ENCODE data around the gene PM20D1. TPM values are rescaled to one million over a fixed set of nuclear protein-coding genes. Genes with fewer than 3 reads are reported as not detected.

PM20D1 gene
- polyA plus RNA-seq, 1 donor from 2014 or later = not detected

- TF ChIP-seq, protein P1, sequence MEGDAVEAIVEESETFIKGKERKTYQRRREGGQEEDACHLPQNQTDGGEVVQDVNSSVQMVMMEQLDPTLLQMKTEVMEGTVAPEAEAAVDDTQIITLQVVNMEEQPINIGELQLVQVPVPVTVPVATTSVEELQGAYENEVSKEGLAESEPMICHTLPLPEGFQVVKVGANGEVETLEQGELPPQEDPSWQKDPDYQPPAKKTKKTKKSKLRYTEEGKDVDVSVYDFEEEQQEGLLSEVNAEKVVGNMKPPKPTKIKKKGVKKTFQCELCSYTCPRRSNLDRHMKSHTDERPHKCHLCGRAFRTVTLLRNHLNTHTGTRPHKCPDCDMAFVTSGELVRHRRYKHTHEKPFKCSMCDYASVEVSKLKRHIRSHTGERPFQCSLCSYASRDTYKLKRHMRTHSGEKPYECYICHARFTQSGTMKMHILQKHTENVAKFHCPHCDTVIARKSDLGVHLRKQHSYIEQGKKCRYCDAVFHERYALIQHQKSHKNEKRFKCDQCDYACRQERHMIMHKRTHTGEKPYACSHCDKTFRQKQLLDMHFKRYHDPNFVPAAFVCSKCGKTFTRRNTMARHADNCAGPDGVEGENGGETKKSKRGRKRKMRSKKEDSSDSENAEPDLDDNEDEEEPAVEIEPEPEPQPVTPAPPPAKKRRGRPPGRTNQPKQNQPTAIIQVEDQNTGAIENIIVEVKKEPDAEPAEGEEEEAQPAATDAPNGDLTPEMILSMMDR (IDR thresholded peaks at IDR 0.05; ENCODE audit: poor library complexity, severe bottlenecking) = no peak
- no peak for TF ChIP-seq RAD21 (conservative IDR thresholded peaks at IDR 0.05)
- no peak for TF ChIP-seq TAF1 (IDR thresholded peaks at IDR 0.05; ENCODE audit: low read depth)
- no peak for TF ChIP-seq EP300 (conservative IDR thresholded peaks at IDR 0.05; ENCODE audit: poor library complexity, severe bottlenecking)
- TF ChIP-seq POLR2AphosphoS5 (IDR thresholded peaks at IDR 0.05) = no peak
- no peak for TF ChIP-seq REST (IDR thresholded peaks at IDR 0.05; ENCODE audit: borderline replicate concordance)
- TF ChIP-seq EZH2 (IDR thresholded peaks at IDR 0.05; ENCODE audit: borderline replicate concordance, insufficient read depth, low read length, poor library complexity, severe bottlenecking) = no peak
- no peak for TF ChIP-seq SMC3 (conservative IDR thresholded peaks at IDR 0.05; ENCODE audit: poor library complexity)
- no peak for TF ChIP-seq MXI1 (conservative IDR thresholded peaks at IDR 0.05; ENCODE audit: poor library complexity, severe bottlenecking)
- Histone ChIP-seq H3K27ac (ENCODE audit: low read length) (no peak overlapping the region), H3K9me2 (ENCODE audit: insufficient read depth, low read length) (no peaks in the 10 kb centered on the region), H3K4me3 (ENCODE audit: low read length) (no peak overlapping the region), H3K9ac (ENCODE audit: low read length) (no peak overlapping the region), H4K20me1 (ENCODE audit: insufficient read depth) (no peaks in the 10 kb centered on the region), H3K79me2 (replicated peaks; ENCODE audit: insufficient read depth, low read length) (no peaks in the 10 kb centered on the region), H3K9me3 (ENCODE audit: low read length) (no peaks in the 10 kb centered on the region), H3K4me2 (ENCODE audit: low read length) (no peak overlapping the region), H3K27me3 (ENCODE audit: insufficient read depth, low read depth, low read length) (no peaks in the 10 kb centered on the region), H2AFZ (ENCODE audit: low read depth, low read length) (no peak overlapping the region), H3K36me3 (ENCODE audit: insufficient read depth, low read length) (no peaks in the 10 kb centered on the region), H3F3A (ENCODE audit: insufficient read depth, low read length, poor library complexity, severe bottlenecking) (no peaks in the 10 kb centered on the region)
Observed at GRCh38 chr1:205783904-205784303, 66.0 kb downstream of the PM20D1 start.

DNA sequence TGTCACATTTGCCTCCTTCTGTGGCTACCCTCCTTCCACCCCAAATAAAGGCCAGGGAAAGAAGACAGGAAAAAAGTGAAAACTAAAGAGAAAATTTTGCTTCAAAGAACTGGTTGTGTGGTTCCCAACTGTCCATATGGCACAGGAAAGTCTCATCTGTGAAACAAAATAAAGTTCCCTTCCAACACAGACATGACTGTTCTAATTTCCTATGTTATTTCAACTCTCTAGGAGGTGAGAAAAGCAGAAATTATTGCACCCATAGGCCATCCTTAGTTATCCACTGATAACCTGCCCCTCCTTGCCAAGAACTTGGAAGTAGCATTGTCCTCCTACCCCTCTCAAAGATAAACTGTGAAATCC is 66.5 kb downstream of the PM20D1 start:
- no peaks in the 10 kb centered on the region for H3K79me2 ChIP-seq (replicated peaks; ENCODE audit: insufficient read depth, low read length)
- H3K9ac ChIP-seq (ENCODE audit: low read length) = no peak overlapping the region
- no peaks in the 10 kb centered on the region for H3K27me3 ChIP-seq (ENCODE audit: insufficient read depth, low read depth, low read length)
- no peak overlapping the region for H2AFZ ChIP-seq (ENCODE audit: low read depth, low read length)
- H3K9me2 ChIP-seq (ENCODE audit: insufficient read depth, low read length) = no peaks in the 10 kb centered on the region
- H3F3A ChIP-seq (ENCODE audit: insufficient read depth, low read length, poor library complexity, severe bottlenecking) = no peaks in the 10 kb centered on the region
- no peak overlapping the region for H3K27ac ChIP-seq (ENCODE audit: low read length)
- H3K4me3 ChIP-seq (ENCODE audit: low read length) = no peak overlapping the region
- H3K4me2 ChIP-seq (ENCODE audit: low read length) = no peak overlapping the region
- no peaks in the 10 kb centered on the region for H3K36me3 ChIP-seq (ENCODE audit: insufficient read depth, low read length)
- H4K20me1 ChIP-seq (ENCODE audit: insufficient read depth) = no peaks in the 10 kb centered on the region
- no peak for TF ChIP-seq EZH2 (IDR thresholded peaks at IDR 0.05; ENCODE audit: borderline replicate concordance, insufficient read depth, low read length, poor library complexity, severe bottlenecking)
- no peaks in the 10 kb centered on the region for H3K9me3 ChIP-seq (ENCODE audit: low read length)

All from neural cell (in vitro differentiated cells).